Vagina (tissue), 2 donors: ENCODE measurements around the gene LPAR1. TPM values are rescaled to one million over a fixed set of nuclear protein-coding genes. Genes with fewer than 3 reads are reported as not detected.

ENCODE experiments used
- DNase-seq, 2 donors: peaks; one replicate each; pipeline ENCODE4 v3.0.0-alpha.2; 2017; ENCODE audit errors: extremely low spot score in 2 of 2
- H3K27ac ChIP-seq: fragments of 200-600 bp; sonication (generic); one replicate; pipeline ENCODE4 v1.5.1; 2019
- H3K27me3 ChIP-seq: fragments of 200-600 bp; sonication (generic); one replicate; pipeline ENCODE4 v1.5.1; 2019
- H3K36me3 ChIP-seq, 2 donors: fragments of 200-600 bp; sonication (generic); one replicate each; pipeline ENCODE4 v1.5.1; 2017 to 2019
- H3K4me1 ChIP-seq: fragments of 200-600 bp; sonication (generic); one replicate; pipeline ENCODE4 v1.5.1; 2019
- H3K4me3 ChIP-seq, 2 donors: fragments of 200-600 bp; sonication (generic); 1 replicate in 1 of 2; 2 replicates in 1 of 2; pipeline ENCODE4 v1.5.1; 2016 to 2019
- H3K9me3 ChIP-seq: fragments of 200-600 bp; sonication (generic); one replicate; pipeline ENCODE4 v1.5.1; 2019
- CTCF ChIP-seq, 3 experiments: fragments of 450-650 bp in 2 of 3; fragments of 200-600 bp in 1 of 3; sonication (generic) in 1 of 3; IDR thresholded peaks; one replicate each; pipeline ENCODE4 v1.5.1; 2017 to 2019; ENCODE audit warnings: antibody characterized with exemption in 3 of 3, mild to moderate bottlenecking in 2 of 3, moderate library complexity in 2 of 3
- POLR2A ChIP-seq, 2 donors: fragments of 450-650 bp; IDR thresholded peaks; one replicate each; pipeline ENCODE4 v1.6.1; 2017; ENCODE audit warnings: antibody characterized with exemption in 2 of 2, mild to moderate bottlenecking in 2 of 2, moderate library complexity in 2 of 2
- POLR2AphosphoS5 ChIP-seq, 2 donors: sonication (generic); formaldehyde crosslinking; IDR thresholded peaks; one replicate each; pipeline ENCODE4 v1.9.0; 2017; ENCODE audit warnings: antibody characterized with exemption in 2 of 2, mild to moderate bottlenecking in 2 of 2, low read depth in 1 of 2; ENCODE audit not compliant: insufficient read depth in 1 of 2
- intact Hi-C: fragments of 100-400 bp; cut with DNase I; formaldehyde crosslinking; loops from one replicate; pipeline ENCODE4 v1.15.1; 2023
- total RNA-seq: library from RNA; depleted of rRNA; stranded (reverse); fragments of >200 nt; gene quantifications from one replicate; pipeline ENCODE4 v1.2.3, GENCODE V29; 2016

LPAR1 gene
- total RNA-seq, 1 donor from 2014 or later: 83.0 TPM

DNA sequence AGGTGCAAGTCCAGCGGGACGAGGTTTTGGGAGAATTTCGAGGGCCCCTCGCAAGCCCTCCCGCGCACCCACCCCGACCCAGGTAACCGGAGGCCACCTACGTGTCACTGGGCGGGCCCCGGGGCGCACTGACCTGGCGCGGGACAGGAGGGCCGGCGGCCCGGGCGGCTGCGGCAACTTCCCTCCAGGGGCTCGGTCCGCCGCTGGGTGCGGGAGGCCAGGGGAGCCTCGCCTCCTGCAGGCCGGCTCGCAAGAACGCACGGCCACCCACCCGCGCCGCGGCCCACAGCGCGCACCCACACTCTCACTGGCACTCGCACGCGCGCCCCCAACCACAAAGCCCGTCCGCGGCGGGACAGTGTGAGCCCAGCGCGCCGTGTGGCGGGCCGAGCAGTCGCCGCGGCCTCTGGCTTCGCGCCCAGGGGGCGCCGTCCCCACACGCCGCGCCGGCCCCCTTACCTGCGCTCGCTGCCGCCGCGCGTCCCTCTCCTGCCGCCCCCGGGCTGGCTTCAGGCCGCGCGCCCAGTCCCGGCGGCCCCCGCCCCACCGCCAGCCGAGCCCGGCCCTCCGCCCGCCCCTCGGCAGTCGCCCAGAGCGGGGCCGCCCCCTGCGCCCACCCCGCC is 451 bp downstream of the LPAR1 start:
- intact Hi-C loops: loop anchor here (2.0 to 10.0 kb wide), 4 partner anchors 31 to 391 kb away; no protein-coding TSS in a partner anchor
- Histone ChIP-seq H3K4me3 (peak overlapping the region; percentile 66 to 77), H3K36me3 (no peaks in the 10 kb centered on the region), H3K4me1 (peaks cover 14% of the 10 kb centered on the region), H3K9me3 (no peaks in the 10 kb centered on the region), H3K27me3 (no peaks in the 10 kb centered on the region), H3K27ac (peak overlapping the region; percentile 97)
- peak in 1 of 2 donors; percentile 42 for TF ChIP-seq POLR2AphosphoS5 (IDR thresholded peaks at IDR 0.05; ENCODE audit: insufficient read depth in 1 of 2, low read depth in 1 of 2)
- no peak for TF ChIP-seq POLR2A (IDR thresholded peaks at IDR 0.05)
- TF ChIP-seq CTCF (IDR thresholded peaks at IDR 0.05): no peak
- DNase-seq: no peak

- no peaks in the 10 kb centered on the region for H3K9me3 ChIP-seq
- TF ChIP-seq CTCF (IDR thresholded peaks at IDR 0.05) (no peak), POLR2A (IDR thresholded peaks at IDR 0.05) (no peak), POLR2AphosphoS5 (IDR thresholded peaks at IDR 0.05; ENCODE audit: insufficient read depth in 1 of 2, low read depth in 1 of 2) (no peak)
- no peaks in the 10 kb centered on the region for H3K27me3 ChIP-seq
- H3K4me1 ChIP-seq: peaks cover 14% of the 10 kb centered on the region
- no peak for DNase-seq
- peak overlapping the region; percentile 97 for H3K27ac ChIP-seq
- peak overlapping the region; percentile 66 to 77 for H3K4me3 ChIP-seq
- no peaks in the 10 kb centered on the region for H3K36me3 ChIP-seq
- intact Hi-C loops: loop anchor here (5.0 to 10.0 kb wide), 3 partner anchors 123 to 390 kb away; no protein-coding TSS in a partner anchor
These were observed 938 bp downstream of the LPAR1 start for GRCh38 chr9:111037356-111037707.

DNA sequence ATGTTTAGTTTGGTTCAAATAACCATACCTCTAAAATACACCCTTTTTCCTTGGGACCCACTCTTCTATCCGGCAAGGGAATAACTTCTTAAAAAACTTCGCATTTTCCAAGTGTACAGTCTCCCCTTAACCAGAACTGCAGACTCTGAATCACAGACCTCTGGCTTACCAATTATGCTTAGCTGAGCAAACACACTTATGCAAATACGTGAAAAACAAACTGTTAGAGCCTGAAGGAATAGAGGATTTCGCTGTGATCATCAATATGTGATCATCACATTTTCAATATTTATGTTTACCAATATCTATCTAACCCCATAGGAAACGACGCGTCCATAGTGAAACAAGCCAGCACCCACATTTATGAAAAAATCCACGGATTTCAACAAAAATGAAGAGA is 1.3 kb downstream of the LPAR1 start:
- TF ChIP-seq POLR2AphosphoS5 (IDR thresholded peaks at IDR 0.05; ENCODE audit: insufficient read depth in 1 of 2, low read depth in 1 of 2) (no peak), CTCF (IDR thresholded peaks at IDR 0.05) (no peak), POLR2A (IDR thresholded peaks at IDR 0.05) (no peak)
- Histone ChIP-seq H3K27me3 (no peaks in the 10 kb centered on the region), H3K4me1 (peaks cover 14% of the 10 kb centered on the region), H3K4me3 (peak overlapping the region; percentile 66 to 77), H3K27ac (peak overlapping the region; percentile 97), H3K9me3 (no peaks in the 10 kb centered on the region), H3K36me3 (no peaks in the 10 kb centered on the region)
- intact Hi-C loops: loop anchor here (5.0 to 10.0 kb wide), 3 partner anchors 122 to 390 kb away; no protein-coding TSS in a partner anchor
- DNase-seq: no peak

DNA sequence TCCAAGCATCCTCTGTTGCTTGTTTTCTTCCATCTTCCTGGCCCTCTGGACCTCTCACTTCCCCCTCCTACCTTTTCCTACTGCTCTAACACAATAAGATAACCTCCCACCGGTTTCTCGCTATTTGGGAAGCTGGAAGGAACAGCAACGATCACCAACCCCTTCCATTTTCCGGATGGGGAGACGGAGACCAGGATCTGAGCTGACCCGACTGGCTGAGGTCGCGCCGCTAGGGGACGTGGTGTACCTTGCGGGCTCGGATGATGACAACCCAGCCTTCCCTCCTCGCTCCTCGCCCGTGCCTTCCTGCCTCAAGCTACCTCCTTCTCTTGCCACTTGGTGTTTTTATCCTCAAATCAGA is 1.9 kb downstream of the LPAR1 start:
- intact Hi-C loops: loop anchor here (5.0 to 10.0 kb wide), 3 partner anchors 122 to 389 kb away; no protein-coding TSS in a partner anchor
- DNase-seq: no peak
- Histone ChIP-seq H3K36me3 (no peaks in the 10 kb centered on the region), H3K4me3 (peak overlapping the region; percentile 66 to 77), H3K27ac (peak overlapping the region; percentile 97), H3K4me1 (peaks cover 14% of the 10 kb centered on the region), H3K9me3 (no peaks in the 10 kb centered on the region), H3K27me3 (no peaks in the 10 kb centered on the region)
- peak in 1 of 2 donors; percentile 55 for TF ChIP-seq POLR2AphosphoS5 (IDR thresholded peaks at IDR 0.05; ENCODE audit: insufficient read depth in 1 of 2, low read depth in 1 of 2)
- peak in 2 of 3 experiments; percentile 43 to 54 for TF ChIP-seq CTCF (IDR thresholded peaks at IDR 0.05)
- TF ChIP-seq POLR2A (IDR thresholded peaks at IDR 0.05): no peak
